ENCODE data around the gene IL1R2.

GRCh38 chr2:102028470-102028869 is 36.7 kb downstream of the IL1R2 start:
- TF ChIP-seq CTCF (IDR thresholded peaks at IDR 0.05) (no peak), POLR2A (IDR thresholded peaks at IDR 0.05) (no peak)
